Measurements from ENCODE around the gene IDUA.

The IDUA gene

GRCh38 chr4:1050486-1051213, 63.8 kb downstream of the IDUA start:
- H3K27me3 ChIP-seq (ENCODE audit: low read length), result no peaks in the 10 kb centered on the region

DNA sequence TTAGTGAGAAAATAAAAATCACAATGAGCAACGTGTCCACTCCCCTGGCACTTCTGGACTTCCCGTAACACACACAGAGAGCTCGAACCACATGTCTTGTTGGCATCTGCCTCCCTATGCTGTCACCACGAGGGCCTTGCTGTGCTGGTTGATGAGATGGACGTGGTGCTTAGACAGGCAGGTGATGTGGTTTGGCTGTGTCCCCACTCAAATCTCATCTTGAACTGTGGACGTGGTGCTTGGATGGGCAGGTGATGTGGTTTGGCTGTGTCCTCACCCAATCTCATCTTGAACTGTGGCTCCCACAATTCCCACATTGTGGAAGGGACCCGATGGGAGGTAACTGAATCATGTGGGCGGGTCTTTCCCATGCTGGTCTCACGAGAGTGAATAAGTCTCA, 64.6 kb downstream of the IDUA start:
- no peak overlapping the region for H3K4me3 ChIP-seq (ENCODE audit: insufficient read depth, low read length, poor library complexity, severe bottlenecking)
- no peak for TF ChIP-seq EZH2phosphoT487 (conservative IDR thresholded peaks at IDR 0.05; ENCODE audit: low read length)
- TF ChIP-seq, protein P1, sequence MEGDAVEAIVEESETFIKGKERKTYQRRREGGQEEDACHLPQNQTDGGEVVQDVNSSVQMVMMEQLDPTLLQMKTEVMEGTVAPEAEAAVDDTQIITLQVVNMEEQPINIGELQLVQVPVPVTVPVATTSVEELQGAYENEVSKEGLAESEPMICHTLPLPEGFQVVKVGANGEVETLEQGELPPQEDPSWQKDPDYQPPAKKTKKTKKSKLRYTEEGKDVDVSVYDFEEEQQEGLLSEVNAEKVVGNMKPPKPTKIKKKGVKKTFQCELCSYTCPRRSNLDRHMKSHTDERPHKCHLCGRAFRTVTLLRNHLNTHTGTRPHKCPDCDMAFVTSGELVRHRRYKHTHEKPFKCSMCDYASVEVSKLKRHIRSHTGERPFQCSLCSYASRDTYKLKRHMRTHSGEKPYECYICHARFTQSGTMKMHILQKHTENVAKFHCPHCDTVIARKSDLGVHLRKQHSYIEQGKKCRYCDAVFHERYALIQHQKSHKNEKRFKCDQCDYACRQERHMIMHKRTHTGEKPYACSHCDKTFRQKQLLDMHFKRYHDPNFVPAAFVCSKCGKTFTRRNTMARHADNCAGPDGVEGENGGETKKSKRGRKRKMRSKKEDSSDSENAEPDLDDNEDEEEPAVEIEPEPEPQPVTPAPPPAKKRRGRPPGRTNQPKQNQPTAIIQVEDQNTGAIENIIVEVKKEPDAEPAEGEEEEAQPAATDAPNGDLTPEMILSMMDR (IDR thresholded peaks at IDR 0.05; ENCODE audit: insufficient read depth, low read length, poor library complexity, severe bottlenecking), result no peak
- H3F3A ChIP-seq (ENCODE audit: insufficient read depth), result no peaks in the 10 kb centered on the region; the same call in 1 of the 2 replicates
- no peaks in the 10 kb centered on the region for H3K79me2 ChIP-seq (ENCODE audit: insufficient read depth, low read length)
- H3K36me3 ChIP-seq (ENCODE audit: low read length), result no peaks in the 10 kb centered on the region
- no peak overlapping the region for H2AFZ ChIP-seq (ENCODE audit: low read depth, low read length, severe bottlenecking)
- H3K27ac ChIP-seq (ENCODE audit: low read depth, low read length), result no peak overlapping the region
- no peaks in the 10 kb centered on the region for H4K20me1 ChIP-seq (ENCODE audit: low read depth, low read length)
- H3K9me3 ChIP-seq (ENCODE audit: insufficient read depth, low read length), result no peaks in the 10 kb centered on the region
- H3K9ac ChIP-seq (ENCODE audit: low read length), result no peak overlapping the region
- H3K9me2 ChIP-seq (replicated peaks; ENCODE audit: insufficient read depth, low read length), result no peaks in the 10 kb centered on the region
- H3K27me3 ChIP-seq (ENCODE audit: low read length), result no peaks in the 10 kb centered on the region
- no peak overlapping the region for H3K4me2 ChIP-seq (ENCODE audit: low read depth, low read length, poor library complexity, severe bottlenecking)

More at GRCh38 chr4:1050486-1051213, 63.8 kb downstream of the IDUA start:
- TF ChIP-seq, protein P1 (IDR thresholded peaks at IDR 0.05; ENCODE audit: insufficient read depth, low read length, poor library complexity, severe bottlenecking), result no peak
- TF ChIP-seq EZH2phosphoT487 (conservative IDR thresholded peaks at IDR 0.05; ENCODE audit: low read length), result no peak
- H3K79me2 ChIP-seq (ENCODE audit: insufficient read depth, low read length), result no peaks in the 10 kb centered on the region
- no peaks in the 10 kb centered on the region for H3F3A ChIP-seq (ENCODE audit: insufficient read depth)
- H3K27ac ChIP-seq (ENCODE audit: low read depth, low read length), result no peak overlapping the region
- no peaks in the 10 kb centered on the region for H3K9me3 ChIP-seq (ENCODE audit: insufficient read depth, low read length)
- H3K9me2 ChIP-seq (replicated peaks; ENCODE audit: insufficient read depth, low read length), result no peaks in the 10 kb centered on the region
- no peaks in the 10 kb centered on the region for H3K36me3 ChIP-seq (ENCODE audit: low read length)
- no peak overlapping the region for H3K9ac ChIP-seq (ENCODE audit: low read length)
- no peaks in the 10 kb centered on the region for H4K20me1 ChIP-seq (ENCODE audit: low read depth, low read length)
- H3K4me2 ChIP-seq (ENCODE audit: low read depth, low read length, poor library complexity, severe bottlenecking), result no peak overlapping the region
- H2AFZ ChIP-seq (ENCODE audit: low read depth, low read length, severe bottlenecking), result no peak overlapping the region
- no peak overlapping the region for H3K4me3 ChIP-seq (ENCODE audit: insufficient read depth, low read length, poor library complexity, severe bottlenecking)

DNA sequence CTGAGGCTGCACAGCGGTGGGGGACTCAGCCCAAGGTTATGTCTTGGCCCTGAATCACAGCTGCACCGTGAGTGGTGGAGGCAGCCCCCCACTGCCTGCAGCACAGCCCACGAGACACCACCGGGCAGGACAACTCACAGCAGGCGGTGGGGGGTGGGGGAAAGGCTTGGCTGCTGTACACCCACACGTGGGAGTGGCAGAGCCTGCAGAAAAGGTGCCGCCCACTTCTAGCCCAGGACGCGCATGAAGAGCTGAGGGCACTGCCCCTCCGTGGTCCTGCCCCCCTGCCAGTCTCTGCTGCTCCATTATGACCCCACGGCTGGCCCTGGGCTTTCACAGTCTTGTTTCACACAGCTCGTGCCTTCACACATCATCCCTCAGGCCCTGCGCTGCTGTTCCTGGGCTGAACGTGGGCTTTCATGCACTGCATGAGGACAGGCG, 65.4 kb downstream of the IDUA start:
- no peaks in the 10 kb centered on the region for H3K9me2 ChIP-seq (replicated peaks; ENCODE audit: insufficient read depth, low read length)
- H3F3A ChIP-seq (ENCODE audit: insufficient read depth), result no peaks in the 10 kb centered on the region; the same call in 1 of the 2 replicates
- H3K4me3 ChIP-seq (ENCODE audit: insufficient read depth, low read length, poor library complexity, severe bottlenecking), result no peak overlapping the region
- H3K27me3 ChIP-seq (ENCODE audit: low read length), result no peaks in the 10 kb centered on the region
- no peak overlapping the region for H3K27ac ChIP-seq (ENCODE audit: low read depth, low read length)
- H3K9ac ChIP-seq (ENCODE audit: low read length), result no peak overlapping the region
- H2AFZ ChIP-seq (ENCODE audit: low read depth, low read length, severe bottlenecking), result no peak overlapping the region
- TF ChIP-seq, protein P1 (IDR thresholded peaks at IDR 0.05; ENCODE audit: insufficient read depth, low read length, poor library complexity, severe bottlenecking), result no peak
- no peak for TF ChIP-seq EZH2phosphoT487 (conservative IDR thresholded peaks at IDR 0.05; ENCODE audit: low read length)
- no peaks in the 10 kb centered on the region for H3K9me3 ChIP-seq (ENCODE audit: insufficient read depth, low read length)
- no peak overlapping the region for H3K4me2 ChIP-seq (ENCODE audit: low read depth, low read length, poor library complexity, severe bottlenecking)
- no peaks in the 10 kb centered on the region for H3K36me3 ChIP-seq (ENCODE audit: low read length)
- no peaks in the 10 kb centered on the region for H4K20me1 ChIP-seq (ENCODE audit: low read depth, low read length)
- H3K79me2 ChIP-seq (ENCODE audit: insufficient read depth, low read length), result no peaks in the 10 kb centered on the region

All from SU-DHL-6 (cell line).